Endothelial cell of umbilical vein (primary cell): ENCODE measurements around the gene APOH.

Experiments
- JUN ChIP-seq: IDR thresholded peaks from 2 replicates; pipeline ENCODE4 v1.6.1; 2011; ENCODE audit warnings: borderline replicate concordance, low read depth; ENCODE audit not compliant: insufficient read length, insufficient read depth
- POLR2AphosphoS5 ChIP-seq: IDR thresholded peaks from 2 replicates; pipeline ENCODE4 v1.6.1; 2012; ENCODE audit warnings: low read depth, mild to moderate bottlenecking, control low read depth, low read length, moderate library complexity; ENCODE audit not compliant: insufficient read depth
- TF ChIP-seq, protein P1 (sequence below): IDR thresholded peaks from 2 replicates; pipeline ENCODE4 v1.6.1; 2011; ENCODE audit not compliant: insufficient read depth, insufficient read length
- TF ChIP-seq, protein P2 (sequence below), 2 donors: IDR thresholded peaks; 1 replicate in 1 of 2; 2 replicates in 1 of 2; pipeline ENCODE4 v1.5.1; 2011; ENCODE audit warnings: low read length in 2 of 2, mild to moderate bottlenecking in 2 of 2, moderate library complexity in 2 of 2, control low read depth in 1 of 2, inconsistent platforms in 1 of 2, low read depth in 1 of 2; ENCODE audit not compliant: insufficient read depth in 1 of 2; ENCODE audit errors: extremely low read depth in 1 of 2

DNA sequence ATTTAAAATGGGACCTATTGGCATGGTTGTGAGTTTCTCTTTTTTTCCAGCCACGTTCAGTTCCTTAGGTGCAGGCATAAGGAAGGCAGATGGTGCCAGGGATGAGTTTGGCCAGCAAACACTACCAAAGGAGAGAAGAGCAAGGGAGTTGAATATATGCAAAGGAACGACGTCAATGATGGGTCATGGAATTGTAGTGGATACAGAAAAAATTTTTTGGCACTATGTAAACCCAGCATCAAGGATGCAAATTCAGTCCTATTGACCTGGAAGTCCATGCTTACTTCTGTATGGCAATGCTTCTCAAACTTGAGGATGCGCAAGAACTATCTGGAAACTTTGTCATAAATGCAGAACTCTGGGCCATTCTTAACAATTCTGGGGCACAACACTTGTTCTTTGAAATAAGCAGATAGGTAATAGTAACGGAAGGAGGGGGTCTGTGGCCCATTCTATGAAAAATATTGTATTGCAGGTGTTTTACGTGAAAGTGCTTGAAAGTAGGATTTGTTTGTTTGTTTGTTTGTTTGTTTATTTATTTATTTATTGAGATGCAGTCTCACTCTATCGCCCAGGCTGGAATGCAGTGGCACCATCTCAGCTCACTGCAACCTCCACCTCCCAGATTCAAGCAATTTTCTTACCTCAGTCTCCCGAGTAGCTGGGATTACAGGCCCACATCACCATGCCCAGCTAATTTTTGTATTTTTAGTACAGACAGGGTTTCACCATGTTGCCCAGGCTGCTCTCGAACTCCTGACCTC is 18.0 kb downstream of the APOH start:
- TF ChIP-seq, protein P1, sequence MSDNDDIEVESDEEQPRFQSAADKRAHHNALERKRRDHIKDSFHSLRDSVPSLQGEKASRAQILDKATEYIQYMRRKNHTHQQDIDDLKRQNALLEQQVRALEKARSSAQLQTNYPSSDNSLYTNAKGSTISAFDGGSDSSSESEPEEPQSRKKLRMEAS, result no peak
- TF ChIP-seq, protein P2, sequence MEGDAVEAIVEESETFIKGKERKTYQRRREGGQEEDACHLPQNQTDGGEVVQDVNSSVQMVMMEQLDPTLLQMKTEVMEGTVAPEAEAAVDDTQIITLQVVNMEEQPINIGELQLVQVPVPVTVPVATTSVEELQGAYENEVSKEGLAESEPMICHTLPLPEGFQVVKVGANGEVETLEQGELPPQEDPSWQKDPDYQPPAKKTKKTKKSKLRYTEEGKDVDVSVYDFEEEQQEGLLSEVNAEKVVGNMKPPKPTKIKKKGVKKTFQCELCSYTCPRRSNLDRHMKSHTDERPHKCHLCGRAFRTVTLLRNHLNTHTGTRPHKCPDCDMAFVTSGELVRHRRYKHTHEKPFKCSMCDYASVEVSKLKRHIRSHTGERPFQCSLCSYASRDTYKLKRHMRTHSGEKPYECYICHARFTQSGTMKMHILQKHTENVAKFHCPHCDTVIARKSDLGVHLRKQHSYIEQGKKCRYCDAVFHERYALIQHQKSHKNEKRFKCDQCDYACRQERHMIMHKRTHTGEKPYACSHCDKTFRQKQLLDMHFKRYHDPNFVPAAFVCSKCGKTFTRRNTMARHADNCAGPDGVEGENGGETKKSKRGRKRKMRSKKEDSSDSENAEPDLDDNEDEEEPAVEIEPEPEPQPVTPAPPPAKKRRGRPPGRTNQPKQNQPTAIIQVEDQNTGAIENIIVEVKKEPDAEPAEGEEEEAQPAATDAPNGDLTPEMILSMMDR (IDR thresholded peaks at IDR 0.05; ENCODE audit: extremely low read depth in 1 of 2, insufficient read depth in 1 of 2, low read depth in 1 of 2, low read length in 2 of 2), result no peak
- TF ChIP-seq JUN (no peak), POLR2AphosphoS5 (no peak)
